ENCODE results near the gene DHRSX. TPM values are rescaled to one million over a fixed set of nuclear protein-coding genes. Genes with fewer than 3 reads are reported as not detected.
"Not testable (repeated sequence)": the region's sequence is repeated elsewhere in the genome, so short reads cannot be mapped to it uniquely, and the experiment has no call there.

DHRSX gene
- total RNA-seq, 2 donors from 2014 or later, result 14.8 to 46.5 TPM

- no peak for TF ChIP-seq POLR2A (IDR thresholded peaks at IDR 0.05)
- no peak for TF ChIP-seq CTCF (IDR thresholded peaks at IDR 0.05)
- ATAC-seq (no peak), DNase-seq (peak in 1 of 4 donors; percentile 8)
- Histone ChIP-seq H3K27ac (peak overlapping the region in 1 of 4 donors; percentile 12), H3K27me3 (no peaks in the 10 kb centered on the region), H3K36me3 (replicated peaks in 1 of 2; ENCODE audit: insufficient read depth in 1 of 2, low read depth in 2 of 2) (peaks cover 14 to 17% of the 10 kb centered on the region in 2 donors), H3K9me3 (no peaks in the 10 kb centered on the region), H3K4me3 (no peak overlapping the region), H3K4me1 (peaks cover 8% of the 10 kb centered on the region)
- WGBS, 2 donors, result 66 to 78% methylated on average over 11 to 12 of the region's 12 CpGs
- intact Hi-C loops (cut with DNase I), result no loop called here
These were observed 16.5 kb downstream of the DHRSX start for GRCh38 chrX:2484256-2484655.

GRCh38 chrX:2483398-2484060 lies 17.2 kb downstream of the DHRSX start:
- peak; percentile 26 for ATAC-seq
- Histone ChIP-seq H3K9me3 (no peaks in the 10 kb centered on the region), H3K4me1 (peaks cover 8% of the 10 kb centered on the region), H3K4me3 (no peak overlapping the region), H3K36me3 (replicated peaks in 1 of 2; ENCODE audit: insufficient read depth in 1 of 2, low read depth in 2 of 2) (peaks cover 7 to 10% of the 10 kb centered on the region in 2 donors), H3K27ac (peak overlapping the region in 2 of 4 donors; percentile 24 to 29), H3K27me3 (no peaks in the 10 kb centered on the region)
- WGBS, 2 donors, result 48 to 63% methylated on average over 16 of the region's 16 CpGs
- no peak for TF ChIP-seq POLR2A (IDR thresholded peaks at IDR 0.05)
- no peak for TF ChIP-seq CTCF (IDR thresholded peaks at IDR 0.05)
- DNase-seq, result peak in 1 of 4 donors; percentile 51
- intact Hi-C loops (cut with DNase I), result no loop called here

GRCh38 chrX:2481597-2481996 lies 19.2 kb downstream of the DHRSX start:
- H3K4me3 ChIP-seq; H3K27me3 ChIP-seq; DNase-seq; H3K36me3 ChIP-seq (replicated peaks in 1 of 2; ENCODE audit: insufficient read depth in 1 of 2, low read depth in 2 of 2); intact Hi-C loops (cut with DNase I); H3K9me3 ChIP-seq; H3K27ac ChIP-seq; ATAC-seq: not testable (repeated sequence)
- H3K4me1 ChIP-seq, result peaks cover 27% of the 10 kb centered on the region
- 91 to 94% methylated on average over 12 of the region's 12 CpGs for WGBS, 2 donors

GRCh38 chrX:2479982-2480381 lies 20.8 kb downstream of the DHRSX start:
- WGBS, 2 donors, result 98% methylated on average over 5 of the region's 5 CpGs
- H3K36me3 ChIP-seq (replicated peaks in 1 of 2; ENCODE audit: insufficient read depth in 1 of 2, low read depth in 2 of 2); H3K27me3 ChIP-seq; H3K27ac ChIP-seq; H3K4me3 ChIP-seq; ATAC-seq; DNase-seq; H3K9me3 ChIP-seq; intact Hi-C loops (cut with DNase I): not testable (repeated sequence)
- peaks cover 30% of the 10 kb centered on the region for H3K4me1 ChIP-seq

- 93 to 97% methylated on average over 11 to 15 of the region's 15 CpGs for WGBS, 2 donors
- Histone ChIP-seq H3K4me1 (peaks cover 35% of the 10 kb centered on the region), H3K36me3 (replicated peaks in 1 of 2; ENCODE audit: insufficient read depth in 1 of 2, low read depth in 2 of 2) (no peaks in the 10 kb centered on the region), H3K27me3 (no peaks in the 10 kb centered on the region), H3K27ac (no peak overlapping the region), H3K9me3 (no peaks in the 10 kb centered on the region), H3K4me3 (no peak overlapping the region)
- TF ChIP-seq CTCF (IDR thresholded peaks at IDR 0.05) (no peak), POLR2A (IDR thresholded peaks at IDR 0.05) (no peak)
- ATAC-seq (no peak), DNase-seq (no peak)
- intact Hi-C loops (cut with DNase I), result no loop called here
These were observed 21.4 kb downstream of the DHRSX start for GRCh38 chrX:2479420-2479780.
